A172 (cell line): ENCODE measurements around the gene IL2. TPM values are rescaled to one million over a fixed set of nuclear protein-coding genes. Genes with fewer than 3 reads are reported as not detected.

Experiments
- DNase-seq: peaks from one replicate; pipeline ENCODE4 v3.0.0-alpha.2; 2015; ENCODE audit warnings: low spot score
- total RNA-seq: library from RNA; depleted of rRNA; stranded (reverse); fragments of >200 nt; shearing (Covaris generic); gene quantifications from 2 replicates; pipeline ENCODE4 v1.2.3, GENCODE V29; 2014; rRNA removed

Gene IL2
- total RNA-seq: not detected in 2 replicates

DNA sequence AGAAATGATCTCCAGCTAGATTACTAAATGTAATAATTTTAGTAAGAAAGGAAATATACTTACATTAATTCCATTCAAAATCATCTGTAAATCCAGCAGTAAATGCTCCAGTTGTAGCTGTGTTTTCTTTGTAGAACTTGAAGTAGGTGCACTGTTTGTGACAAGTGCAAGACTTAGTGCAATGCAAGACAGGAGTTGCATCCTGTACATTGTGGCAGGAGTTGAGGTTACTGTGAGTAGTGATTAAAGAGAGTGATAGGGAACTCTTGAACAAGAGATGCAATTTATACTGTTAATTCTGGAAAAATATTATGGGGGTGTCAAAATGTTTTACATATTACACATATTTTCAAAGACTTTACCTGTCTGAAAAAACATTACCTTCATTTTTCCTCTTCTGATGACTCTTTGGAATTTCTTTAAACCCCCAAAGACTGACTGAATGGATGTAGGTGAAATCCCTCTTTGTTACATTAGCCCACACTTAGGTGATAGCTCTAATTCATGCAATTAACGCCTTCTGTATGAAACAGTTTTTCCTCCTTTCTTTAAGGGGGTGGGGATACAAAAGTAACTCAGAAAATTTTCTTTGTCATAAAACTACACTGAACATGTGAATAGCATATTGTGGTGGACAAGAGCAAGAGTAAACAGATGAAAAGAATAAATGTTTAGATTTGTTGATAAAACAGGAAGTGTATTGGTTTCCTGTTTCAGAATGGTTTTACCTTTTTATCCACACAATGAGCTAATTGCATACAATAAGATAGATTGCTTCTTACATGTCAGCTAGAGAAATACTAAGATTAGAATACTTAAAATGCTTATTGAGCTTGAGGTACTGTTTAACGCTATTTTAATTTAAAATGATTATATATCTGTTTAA is at the start of gene IL2:
IL2 (minus strand) TSS at position 495 of the 886 bp plus-strand sequence; CDS start at position 210, 285 bp downstream.
- DNase-seq: no peak

DNA sequence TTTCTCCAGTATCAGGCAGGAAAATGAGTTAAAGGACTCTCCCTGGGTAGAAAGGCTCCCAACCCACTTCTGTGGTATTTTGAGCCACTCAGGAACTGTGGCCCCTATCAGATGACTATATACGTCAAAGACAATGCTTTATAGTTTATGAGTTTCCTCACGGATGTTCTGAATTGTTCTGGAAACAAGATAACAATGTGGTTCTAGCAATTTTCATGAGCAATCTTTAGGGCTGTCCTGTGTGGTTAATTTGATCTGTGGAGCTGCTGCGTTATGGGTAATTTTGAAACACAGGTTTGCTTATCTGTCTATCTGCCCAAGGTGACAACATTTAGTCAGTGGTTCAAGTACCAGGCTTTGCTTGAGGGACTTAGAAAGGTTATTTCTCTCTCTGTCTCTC is 46.7 kb upstream of the IL2 start:
- DNase-seq: peak; percentile 5

DNA sequence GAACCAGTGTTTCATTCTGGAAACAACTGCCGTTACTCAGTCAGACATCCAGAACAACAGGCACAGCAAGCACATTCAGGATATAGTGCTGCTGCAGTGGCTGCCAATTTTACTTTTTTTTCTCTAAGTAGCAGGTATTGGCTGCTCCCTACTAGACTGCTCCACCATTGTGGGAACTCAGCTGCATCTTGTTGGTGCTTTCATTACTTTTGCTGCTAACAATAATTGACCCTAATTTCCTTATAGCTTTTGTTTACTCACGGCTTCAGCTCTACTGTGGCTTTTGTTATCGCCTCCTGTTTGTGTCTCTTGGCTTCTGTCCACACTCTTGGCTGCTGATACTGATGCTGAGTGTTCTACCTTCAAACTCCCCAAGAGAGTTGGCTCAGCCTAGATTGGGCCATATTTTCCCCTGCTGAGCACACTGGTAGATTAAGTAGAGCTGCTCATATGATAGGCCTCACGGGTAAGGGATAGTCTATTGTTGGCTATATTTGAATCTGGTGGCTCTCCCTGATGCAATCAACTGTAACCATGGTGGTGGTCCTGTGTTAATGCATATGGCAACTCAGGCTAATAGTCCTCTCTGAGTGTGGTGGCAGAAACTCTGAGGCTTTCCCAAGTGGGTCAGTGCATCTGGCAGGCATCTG is 44.5 kb upstream of the IL2 start:
- DNase-seq: peak; percentile 27

DNA sequence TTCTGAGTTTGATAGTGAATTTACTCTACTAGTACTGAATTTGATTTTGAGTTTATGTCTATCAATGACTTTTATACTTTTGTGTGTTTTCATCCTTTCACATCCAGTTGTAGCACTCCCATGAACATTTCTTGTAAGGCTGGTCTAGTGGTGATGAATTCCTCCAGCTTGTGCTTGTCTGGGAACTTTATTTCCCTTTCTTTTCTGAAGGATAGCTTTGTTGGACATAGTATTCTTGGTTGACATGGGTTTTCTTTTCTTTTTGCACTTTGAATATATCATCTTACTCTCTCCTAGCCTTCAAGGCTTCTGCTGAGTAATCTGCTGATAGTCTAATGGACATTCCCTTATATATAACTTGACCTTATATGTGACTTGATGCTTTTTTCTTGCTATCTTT is 32.5 kb upstream of the IL2 start:
- DNase-seq: no peak

DNA sequence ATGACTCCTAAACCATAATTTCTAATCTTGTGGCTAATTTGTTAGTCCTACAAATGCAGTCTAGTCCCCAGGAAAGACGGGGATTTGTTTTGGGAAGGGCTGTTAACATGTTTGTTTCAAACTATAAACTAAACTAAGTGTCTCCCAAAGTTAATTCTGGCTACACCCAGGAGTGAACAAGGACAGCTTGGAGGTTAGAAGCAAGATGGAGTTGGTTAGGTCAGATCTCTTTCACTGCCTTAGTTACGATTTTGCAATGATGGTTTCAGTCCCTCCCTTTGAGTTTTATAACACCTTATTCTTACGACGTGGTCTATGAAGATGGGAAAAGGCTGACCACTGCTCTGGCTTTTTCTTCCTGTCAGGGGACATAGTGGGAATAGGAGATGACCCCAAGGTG is 27.0 kb upstream of the IL2 start:
- DNase-seq: no peak

DNA sequence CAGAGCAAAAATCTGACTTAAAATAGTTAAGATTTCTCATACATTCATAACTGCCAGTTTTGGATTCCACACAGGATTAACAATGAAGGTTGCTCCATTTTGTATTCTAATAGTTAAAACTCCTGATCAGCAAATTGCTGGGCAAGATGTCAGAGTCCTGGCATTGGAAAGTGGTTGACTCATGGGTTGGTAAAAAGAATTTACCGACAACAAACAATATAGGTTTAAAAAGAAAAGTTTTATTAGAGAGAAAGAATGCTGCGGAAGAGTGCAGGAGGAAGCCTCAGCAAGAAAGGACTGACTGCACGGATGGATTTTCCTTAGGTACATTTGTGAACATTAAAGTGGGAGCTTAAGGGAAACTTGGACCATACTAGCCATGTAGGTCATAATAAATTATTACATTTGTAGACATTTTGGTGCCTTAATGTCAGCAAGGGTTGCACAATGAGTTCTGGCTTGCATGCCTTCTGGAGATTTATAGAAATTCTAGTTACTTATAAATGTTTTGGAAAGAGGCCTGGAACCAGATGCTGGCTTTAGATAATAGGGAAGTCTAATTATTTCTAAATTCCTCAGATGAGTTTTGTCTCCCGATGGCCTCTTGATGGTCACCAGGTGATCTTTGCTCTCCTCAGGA is 25.4 kb upstream of the IL2 start:
- peak; percentile 46 for DNase-seq

DNA sequence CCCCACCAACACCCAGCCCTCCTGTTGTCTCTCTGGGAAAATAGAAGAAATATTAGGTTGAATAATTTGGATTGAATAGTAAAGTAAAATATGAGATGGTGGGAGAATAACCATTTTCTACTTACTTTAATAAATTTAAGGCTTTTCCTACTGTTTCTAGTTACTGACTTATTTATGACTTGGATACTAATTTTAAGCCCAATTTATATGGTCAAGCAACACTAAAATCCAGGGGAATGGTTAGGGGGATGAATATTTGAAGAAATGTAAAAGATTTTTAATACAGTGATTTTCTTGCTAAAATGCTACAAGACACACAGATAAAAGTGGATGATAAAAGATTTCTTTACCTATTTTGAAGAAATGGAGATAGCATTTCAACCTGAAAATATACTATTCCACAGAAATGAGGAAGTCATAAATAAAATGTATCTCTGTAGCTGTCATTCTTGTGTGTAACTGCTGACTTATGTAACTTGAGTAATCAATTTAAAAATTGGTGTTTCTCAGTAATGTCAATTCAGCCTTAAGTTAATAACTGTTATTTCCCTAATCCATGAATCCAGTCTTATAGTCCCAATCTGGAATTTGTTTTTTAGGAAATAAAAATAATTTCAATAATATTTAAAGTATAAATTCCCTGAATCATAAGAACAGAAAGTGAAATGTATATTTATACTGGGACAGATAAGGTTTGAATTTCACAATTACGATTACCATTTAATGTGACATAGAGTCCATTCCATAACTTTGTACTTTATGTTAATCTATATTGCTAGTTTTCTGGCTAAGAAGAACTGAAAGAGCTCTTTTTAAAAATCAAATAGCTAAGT is 24.3 kb upstream of the IL2 start:
- no peak for DNase-seq

DNA sequence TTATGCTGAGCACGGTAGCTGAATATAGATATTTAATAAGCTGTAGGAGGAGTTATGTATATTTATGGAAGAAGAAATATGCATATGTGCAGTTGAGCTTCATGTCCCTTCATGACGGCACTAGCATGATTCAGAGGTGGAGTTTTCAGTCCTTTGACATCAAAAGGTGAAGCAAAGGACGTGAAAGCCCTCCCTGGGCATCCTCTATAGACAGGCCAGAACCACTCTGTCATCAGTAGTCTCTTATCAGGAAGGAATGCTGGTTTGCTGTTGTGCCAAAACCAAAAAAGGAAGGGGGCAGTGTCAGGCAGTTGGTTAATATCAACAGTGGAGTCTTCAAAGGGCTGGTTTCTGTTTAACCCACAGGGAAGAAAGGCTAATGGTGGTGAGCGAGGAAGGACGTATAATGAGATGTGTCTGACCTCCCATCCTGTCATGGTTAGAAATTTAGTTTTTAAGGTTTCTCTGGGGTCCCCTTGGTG is 23.5 kb upstream of the IL2 start:
- peak; percentile 84 for DNase-seq

DNA sequence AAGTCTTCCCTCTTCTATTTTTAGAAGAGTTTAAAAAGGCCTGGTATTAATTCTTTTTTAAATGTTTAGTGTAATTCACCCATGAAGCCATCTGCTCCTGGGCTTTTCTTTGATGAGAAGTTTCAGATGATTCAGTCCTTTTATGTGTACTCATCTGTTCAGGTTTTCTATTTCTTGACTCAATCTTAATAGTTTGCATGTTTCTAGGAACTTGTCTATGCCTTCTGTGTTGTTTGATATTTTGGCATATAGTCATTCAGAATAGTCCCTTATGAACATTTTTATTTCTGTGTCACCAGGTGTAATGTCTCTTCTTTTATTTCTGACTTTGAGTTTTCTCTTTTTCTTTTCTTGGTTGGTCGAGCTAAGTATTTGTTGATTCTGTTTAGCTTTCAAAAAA is 20.2 kb upstream of the IL2 start:
- DNase-seq: no peak

DNA sequence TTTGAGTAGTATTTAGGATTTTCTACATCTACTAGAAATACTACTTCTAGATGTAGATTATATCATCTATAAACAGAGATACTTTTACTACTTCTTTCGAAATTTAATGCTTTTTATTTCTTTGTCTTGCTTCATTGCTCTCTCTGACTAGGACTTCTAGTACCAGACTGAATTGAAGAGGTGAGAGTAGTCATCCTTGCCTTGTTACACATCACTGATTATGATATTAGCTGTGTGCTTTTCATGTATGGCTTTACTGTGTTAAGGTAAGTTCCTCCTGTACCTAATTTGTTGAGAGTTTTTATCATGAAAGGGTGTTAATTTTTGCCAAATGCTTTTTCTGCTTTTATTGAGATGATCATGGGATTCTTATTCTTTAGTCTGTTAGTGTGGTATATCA is 19.6 kb upstream of the IL2 start:
- DNase-seq: no peak

DNA sequence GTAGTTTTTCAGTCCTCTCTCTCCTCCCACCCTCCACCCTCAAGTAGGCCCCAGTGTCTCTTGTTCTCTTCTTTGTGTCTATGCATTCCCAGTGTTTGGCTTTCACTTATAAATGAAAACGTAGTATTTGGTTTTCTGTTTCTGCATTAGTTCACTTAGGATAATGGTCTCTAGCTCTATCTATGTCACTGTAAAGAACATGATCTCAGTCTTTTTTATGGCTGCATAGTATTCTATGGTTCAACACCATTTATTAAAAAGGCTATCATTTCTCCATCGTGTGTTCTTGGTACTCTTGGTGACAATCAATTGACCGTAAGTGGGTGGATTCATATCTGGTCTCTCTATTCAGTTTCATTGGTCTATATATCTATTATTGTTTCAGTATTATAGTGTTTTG is 18.7 kb upstream of the IL2 start:
- no peak for DNase-seq

DNA sequence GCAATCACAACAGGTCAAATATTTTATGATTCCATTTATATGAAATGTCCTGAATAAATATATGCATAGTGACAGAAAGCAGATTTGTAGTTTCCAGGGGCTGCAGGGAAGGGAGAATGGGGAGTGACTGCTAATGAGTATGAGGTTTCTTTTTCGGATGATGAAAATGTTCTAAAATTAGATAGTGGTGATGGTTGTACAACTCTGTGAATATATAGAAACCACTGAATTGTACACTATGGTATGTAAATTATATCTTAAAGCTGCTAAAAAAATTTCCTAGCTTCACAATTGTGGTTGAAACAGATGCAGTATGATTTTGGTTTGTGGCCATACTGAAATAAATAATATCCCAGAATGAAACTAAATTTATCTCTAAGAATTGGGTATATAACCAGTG is 12.9 kb upstream of the IL2 start:
- no peak for DNase-seq

DNA sequence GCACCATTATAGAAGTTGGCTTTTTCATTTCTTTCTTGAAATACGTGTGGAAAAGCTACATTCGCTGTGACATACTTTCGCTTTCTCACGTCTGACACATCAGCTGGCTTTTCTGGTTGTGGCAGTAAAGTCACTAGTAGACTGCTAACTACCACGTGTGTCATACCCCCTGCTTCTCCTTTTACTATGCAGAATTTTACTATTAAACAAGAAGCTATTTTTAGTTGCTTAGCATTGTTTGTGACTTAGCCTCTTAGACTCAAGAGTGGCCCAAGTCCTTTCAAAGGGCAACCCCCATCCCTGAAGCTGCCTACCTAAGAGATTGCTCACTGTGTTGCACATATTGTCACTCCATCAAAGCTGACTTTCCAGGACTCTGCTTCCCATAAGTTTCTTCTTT is 2.1 kb upstream of the IL2 start:
- DNase-seq: peak; percentile 23

DNA sequence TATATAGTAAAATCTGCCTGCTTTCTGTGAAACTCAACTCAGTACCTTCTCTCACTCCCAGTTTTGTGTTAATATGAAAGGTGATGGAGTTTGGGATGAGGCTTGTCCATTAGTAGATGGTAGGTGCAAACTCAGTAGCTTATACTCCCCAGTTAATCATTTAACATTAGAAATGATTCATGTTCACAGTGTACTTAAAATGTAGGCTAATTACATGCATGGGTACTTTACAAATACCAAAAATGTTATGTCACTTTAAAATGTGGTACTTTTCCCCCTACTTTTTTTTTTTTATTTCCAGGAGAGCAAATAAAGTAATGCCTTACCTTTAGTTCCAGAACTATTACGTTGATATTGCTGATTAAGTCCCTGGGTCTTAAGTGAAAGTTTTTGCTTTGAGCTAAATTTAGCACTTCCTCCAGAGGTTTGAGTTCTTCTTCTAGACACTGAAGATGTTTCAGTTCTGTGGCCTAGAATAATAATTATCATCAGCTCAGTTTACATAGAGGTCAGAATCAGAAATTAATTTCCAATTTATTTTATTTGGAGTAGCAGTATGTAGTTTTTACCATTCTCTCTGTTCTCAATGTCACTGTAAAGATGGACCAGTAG is 3.0 kb downstream of the IL2 start:
- no peak for DNase-seq

DNA sequence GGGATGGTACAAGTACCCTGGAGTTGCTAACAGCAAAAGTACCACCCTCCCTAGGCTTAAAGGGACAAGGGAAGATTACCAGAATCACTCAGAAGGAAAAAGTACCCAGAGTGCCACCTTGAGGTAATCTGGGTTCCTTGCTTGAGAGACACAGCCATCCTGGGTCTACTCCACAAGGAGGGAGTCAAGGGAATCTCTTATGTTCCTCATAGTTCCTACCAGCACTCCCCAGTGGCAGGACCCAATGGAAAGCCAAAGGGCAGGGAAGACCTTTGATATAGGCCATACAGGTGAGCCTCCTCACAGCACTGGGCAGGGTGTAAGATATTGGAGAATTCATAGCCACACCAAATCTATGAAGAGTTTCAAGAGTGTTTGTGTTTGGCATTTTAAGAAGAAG is 5.7 kb downstream of the IL2 start:
- DNase-seq: peak; percentile 8

DNA sequence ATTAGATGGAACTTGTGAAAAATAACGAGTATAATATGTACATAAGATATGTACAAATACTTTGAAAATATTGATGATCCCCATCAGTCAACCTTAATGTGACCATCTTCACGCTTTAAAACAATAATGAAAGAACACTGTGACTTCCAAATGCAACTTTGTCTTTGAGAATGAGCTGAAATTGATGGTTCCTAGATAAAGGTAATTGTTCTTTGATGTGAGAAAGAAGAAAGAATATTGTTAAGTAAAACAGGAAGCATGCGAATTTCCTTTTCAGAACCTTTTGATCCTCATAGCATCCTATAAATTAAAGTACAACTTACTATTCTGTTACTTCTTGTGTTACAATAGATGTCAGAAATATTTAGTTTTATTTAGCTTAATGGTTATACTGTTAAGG is 22.2 kb downstream of the IL2 start:
- no peak for DNase-seq

DNA sequence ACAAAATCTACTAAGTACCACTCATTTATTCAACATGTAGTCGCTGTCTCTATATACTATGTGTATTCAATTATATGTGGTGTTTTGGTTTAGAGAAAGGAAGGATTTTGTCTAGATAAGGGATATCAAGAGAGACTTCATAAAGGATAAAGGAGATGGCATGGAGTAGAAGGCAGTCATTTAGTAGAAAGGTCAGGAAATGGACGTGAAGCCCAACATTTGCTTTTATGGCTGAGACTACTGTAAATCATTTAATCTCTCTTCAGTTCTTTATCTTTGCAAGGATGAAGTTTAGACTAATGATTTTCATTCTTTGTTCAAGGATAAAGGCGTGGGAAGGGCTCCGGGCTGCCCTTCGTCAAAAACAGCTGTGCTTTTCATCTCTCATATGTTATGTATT is 25.2 kb downstream of the IL2 start:
- no peak for DNase-seq

DNA sequence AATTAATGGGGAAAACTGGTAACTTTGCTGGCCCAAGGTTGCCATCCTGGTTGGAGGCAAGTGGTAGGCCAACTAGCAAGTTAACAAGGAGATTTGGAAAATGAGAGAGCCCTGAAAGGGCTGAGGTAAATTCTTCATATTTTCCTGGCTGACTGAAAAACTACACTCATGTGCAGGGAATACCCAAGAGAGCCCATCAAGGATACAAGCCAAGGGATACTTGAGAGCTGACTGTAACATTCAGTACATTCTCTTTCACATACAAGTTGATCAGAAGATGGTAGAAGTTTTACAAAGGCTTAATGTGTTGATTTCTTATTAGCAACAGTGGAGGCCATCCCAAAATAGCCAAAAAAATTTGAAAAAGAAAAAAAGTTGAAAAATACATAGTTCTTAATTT is 33.3 kb downstream of the IL2 start:
- DNase-seq: no peak

DNA sequence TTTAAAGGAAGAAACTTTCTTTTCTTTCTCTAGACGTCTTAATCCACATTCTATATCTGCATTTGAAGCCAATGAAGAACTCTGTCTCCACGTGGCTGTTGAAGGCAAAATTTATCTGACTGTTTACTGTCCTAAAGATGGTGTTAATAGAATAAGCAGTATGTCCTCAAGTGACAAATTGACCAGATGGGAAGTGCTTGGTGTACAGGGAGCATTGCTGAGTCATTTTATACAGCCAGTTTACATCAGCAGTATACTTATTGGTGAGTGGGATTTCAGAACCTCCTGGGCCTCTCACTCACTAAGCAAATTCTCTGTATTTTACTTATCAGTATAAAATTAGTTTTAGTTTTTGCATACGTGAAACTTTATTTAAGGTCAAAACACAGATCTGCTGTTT is 44.0 kb downstream of the IL2 start:
- DNase-seq: no peak

DNA sequence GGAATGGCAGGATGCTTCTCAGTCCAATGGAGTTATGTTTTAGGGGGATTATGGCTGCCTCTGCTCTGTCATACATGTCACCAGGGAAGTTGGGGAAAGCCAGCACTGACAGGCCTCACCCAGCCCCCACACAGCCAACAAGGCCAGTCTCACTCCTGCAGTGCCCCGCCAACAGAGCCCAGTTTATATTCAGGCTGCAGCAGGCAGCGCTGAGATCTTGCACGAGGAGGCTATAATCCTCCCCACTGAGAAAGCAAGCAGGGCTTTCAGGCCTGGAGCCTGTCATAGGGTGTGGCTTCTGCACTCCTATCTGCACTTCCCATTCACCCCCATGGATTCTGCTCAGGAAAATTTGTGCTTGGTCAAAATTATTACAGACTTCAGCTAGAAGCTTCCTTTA is 52.7 kb downstream of the IL2 start:
- no peak for DNase-seq
